HepG2 (cell line): ENCODE measurements around the gene ALDH2. TPM values are rescaled to one million over a fixed set of nuclear protein-coding genes. Genes with fewer than 3 reads are reported as not detected.

Experiments
- ATAC-seq: fragments of 200-7000 bp; cut with Tn5 transposase; 3 replicates; pipeline ENCODE4 v1.9.1; 2020; ENCODE audit warnings: mild to moderate bottlenecking, moderate library complexity
- BruUV-seq: library from RNA; stranded (reverse); fragments of 400-500 nt; replicated peaks from 2 replicates; lab custom pipeline; 2021; lab: Mats Ljungman, UMichigan
- CTCF ChIA-PET: fragments of 300-600 bp; formaldehyde crosslinking; extraction: SDS; loops from one replicate; lab custom pipeline; 2021; ENCODE audit warnings: low total read pairs, inconsistent platforms, low intra/inter-chr PET ratio; lab: Yijun Ruan, JAX
- POLR2A ChIA-PET: fragments of 350-600 bp; sonication (Branson Sonifier 250); formaldehyde crosslinking; loops from one replicate; lab custom pipeline; 2020; ENCODE audit warnings: antibody characterized with exemption, inconsistent platforms; lab: Yijun Ruan, JAX
- DNase-seq: peaks from one replicate; pipeline ENCODE4 v3.0.0-alpha.2; 2015; ENCODE audit warnings: low spot score
- FAIRE-seq: peaks from 3 replicates; lab custom pipeline; 2011; peaks lifted over from hg19 to GRCh38; lab: Jason Lieb, UNC
- H2AFZ ChIP-seq: one replicate; pipeline ENCODE4 v1.6.1; 2011; ENCODE audit warnings: low read length, inconsistent platforms
- H3K27ac ChIP-seq: fragments of 300-600 bp; 3 replicates; pipeline ENCODE4 v1.8.0; 2011; ENCODE audit warnings: mixed run types, mild to moderate bottlenecking, mixed read lengths, low read length, inconsistent platforms; ENCODE audit not compliant: insufficient read depth; ENCODE audit errors: extremely low read length
- H3K27me3 ChIP-seq, 2 experiments: fragments of 200-600 bp in 1 of 2; 2 replicates in 1 of 2; 3 replicates in 1 of 2; pipeline versions ENCODE4 v1.6.0 to v1.8.0; 2011; ENCODE audit warnings: low read length in 2 of 2, mild to moderate bottlenecking in 2 of 2, moderate library complexity in 2 of 2, inconsistent platforms in 1 of 2; ENCODE audit not compliant: insufficient read depth in 2 of 2, control insufficient read depth in 1 of 2
- H3K36me3 ChIP-seq, 2 experiments: fragments of 200-600 bp in 1 of 2; replicated peaks in 1 of 2; 2 replicates in 1 of 2; 3 replicates in 1 of 2; pipeline versions ENCODE4 v1.5.1 to v1.8.0; 2011; ENCODE audit warnings: low read length in 2 of 2, inconsistent platforms in 1 of 2; ENCODE audit not compliant: insufficient read depth in 2 of 2, control insufficient read depth in 1 of 2
- H3K4me1 ChIP-seq: 2 replicates; pipeline ENCODE4 v1.5.1; 2012; ENCODE audit warnings: low read length, inconsistent platforms; ENCODE audit not compliant: insufficient read depth
- H3K4me2 ChIP-seq: 2 replicates; pipeline ENCODE4 v1.6.0; 2011; ENCODE audit warnings: low read depth, low read length, inconsistent platforms
- H3K4me3 ChIP-seq, 3 experiments: fragments of 200-600 bp in 1 of 3; sonication (generic), shearing (Covaris generic) in 1 of 3; replicated peaks in 1 of 3; 2 replicates each; pipeline ENCODE4 v1.5.1; 2011 to 2016; ENCODE audit warnings: low read length in 3 of 3, inconsistent platforms in 2 of 3, low read depth in 2 of 3, mild to moderate bottlenecking in 2 of 3, control low read depth in 1 of 3, mixed read lengths in 1 of 3; ENCODE audit not compliant: insufficient read depth in 1 of 3
- H3K79me2 ChIP-seq: one replicate; pipeline ENCODE4 v1.6.1; 2011; ENCODE audit warnings: low read length, inconsistent platforms; ENCODE audit not compliant: insufficient read depth
- H3K9ac ChIP-seq: 2 replicates; pipeline ENCODE4 v1.6.0; 2011; ENCODE audit warnings: mild to moderate bottlenecking, low read depth, low read length, inconsistent platforms; ENCODE audit not compliant: insufficient read depth
- H3K9me3 ChIP-seq: 2 replicates; pipeline ENCODE4 v1.5.1; 2012; ENCODE audit warnings: mild to moderate bottlenecking, low read length
- H4K20me1 ChIP-seq: 2 replicates; pipeline ENCODE4 v1.6.0; 2011; ENCODE audit warnings: inconsistent platforms, mild to moderate bottlenecking, low read length, moderate library complexity; ENCODE audit not compliant: insufficient read depth
- HNRNPL ChIP-seq: fragments of 200-400 bp; formaldehyde crosslinking; IDR thresholded peaks from 2 replicates; pipeline ENCODE4 v1.6.1; 2017; ENCODE audit warnings: mild to moderate bottlenecking, low read depth, low read length
- IKZF4 ChIP-seq: sonication (generic); formaldehyde crosslinking; IDR thresholded peaks from 2 replicates; pipeline ENCODE4 v1.5.1; 2020; ENCODE audit warnings: borderline replicate concordance, mild to moderate bottlenecking, low read depth, missing genetic modification reagents; ENCODE audit errors: not compliant biosample characterization
- NFKB2 ChIP-seq: sonication (generic); formaldehyde crosslinking; IDR thresholded peaks from 2 replicates; pipeline ENCODE4 v1.4.0; 2020; ENCODE audit warnings: missing genetic modification reagents, borderline replicate concordance
- POLR2A ChIP-seq, 2 experiments: IDR thresholded peaks; 2 replicates each; pipeline ENCODE4 v1.6.1; 2011; ENCODE audit warnings: low read depth in 2 of 2, low read length in 2 of 2, mild to moderate bottlenecking in 1 of 2, moderate library complexity in 1 of 2; ENCODE audit not compliant: insufficient read depth in 1 of 2
- ZFP36L2 ChIP-seq: sonication (generic); formaldehyde crosslinking; IDR thresholded peaks from 2 replicates; pipeline ENCODE4 v1.4.0; 2020; ENCODE audit warnings: missing genetic modification reagents
- ZNF17 ChIP-seq: sonication (generic); formaldehyde crosslinking; IDR thresholded peaks from 2 replicates; pipeline ENCODE4 v1.5.0; 2020; ENCODE audit warnings: mild to moderate bottlenecking, missing genetic modification reagents
- ZSCAN29 ChIP-seq: sonication (generic); formaldehyde crosslinking; conservative IDR thresholded peaks from 2 replicates; pipeline ENCODE4 v1.4.0; 2020; ENCODE audit warnings: mild to moderate bottlenecking, missing genetic modification reagents
- WGBS: methylation state at CpG from one replicate; pipeline ENCODE4 v1.1.6; 2017; ENCODE audit warnings: low lambda C conversion rate; 5-methylcytosine and 5-hydroxymethylcytosine counted together
- in situ Hi-C: cut with HindIII; loops from 2 replicates; pipeline ENCODE4 v1.10.0; 2017; ENCODE audit warnings: low pct_unique_long_range_greater_than_20kb; ENCODE audit not compliant: extremely low pct_ligation_motif_present
- intact Hi-C: fragments of 100-400 bp; cut with micrococcal nuclease; formaldehyde crosslinking; loops from one replicate; pipeline ENCODE4 v1.10.0; 2022; ENCODE audit not compliant: unreplicated experiment
- polyA plus RNA-seq, 8 experiments: library from polyadenylated mRNA; depleted of rRNA in 3 of 8; stranded (reverse) in 7 of 8; unstranded in 1 of 8; fragments of >200 nt; fragmentation: Illumina TruSeq in 4 of 8; extraction: Trizol in 4 of 8; gene quantifications; 2 replicates each; pipeline versions ENCODE4 v1.2.1 to v1.2.3, GENCODE V29; 2011 to 2016; ENCODE audit warnings: low read depth in 4 of 8, missing spikeins in 1 of 8, mixed read lengths in 1 of 8; ENCODE audit not compliant: insufficient read depth in 1 of 8
- total RNA-seq, 5 experiments: library from RNA; depleted of rRNA; stranded (reverse); fragments of >200 nt; fragmentation: Illumina TruSeq; extraction: Trizol; gene quantifications; 2 replicates each; pipeline ENCODE4 v1.2.3, GENCODE V29; 2016; ENCODE audit warnings: low read depth in 1 of 5
- TF ChIP-seq, protein P1 (sequence below): IDR thresholded peaks from 2 replicates; pipeline ENCODE4 v1.6.1; 2016; ENCODE audit warnings: low read depth, control low read depth
- TF ChIP-seq, protein P2 (sequence below): sonication (generic); formaldehyde crosslinking; IDR thresholded peaks from 2 replicates; pipeline ENCODE4 v1.8.0; 2022; ENCODE audit warnings: missing genetic modification reagents, mild to moderate bottlenecking, inconsistent platforms, borderline replicate concordance
- TF ChIP-seq, protein P3 (sequence below): sonication (generic); formaldehyde crosslinking; IDR thresholded peaks from 2 replicates; pipeline ENCODE4 v1.5.1; 2020; ENCODE audit warnings: mild to moderate bottlenecking, missing genetic modification reagents, moderate library complexity

ALDH2 gene
- total and polyA plus RNA-seq, 2 of the 13 experiments (the other 11 are each of a cell fraction or from before 2014, with no cell fraction given), result 78.8 to 103 TPM

DNA sequence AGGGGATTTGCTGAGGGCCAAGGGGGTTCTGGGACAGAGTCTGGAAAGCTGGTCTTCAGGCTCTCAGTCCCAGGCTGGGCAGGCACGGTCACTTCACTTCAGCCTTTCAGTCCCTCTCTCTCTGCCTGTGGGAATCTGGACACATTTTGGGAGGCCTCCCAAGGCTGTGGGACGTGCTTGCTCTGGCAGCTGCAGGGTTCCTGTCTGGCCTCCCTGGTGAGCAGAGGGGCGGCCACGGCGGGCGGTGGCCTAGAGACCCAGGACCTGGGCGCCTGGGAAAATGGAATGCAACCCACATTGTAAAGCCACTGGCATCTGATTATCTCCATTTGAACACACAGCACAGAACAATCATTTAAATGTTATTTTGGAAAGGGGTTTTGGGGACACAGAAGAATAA, 10.1 kb upstream of the ALDH2 start (continued):
- TF ChIP-seq ZSCAN29 (no peak), POLR2A (IDR thresholded peaks at IDR 0.05; ENCODE audit: insufficient read depth in 1 of 2, low read depth in 2 of 2, low read length in 2 of 2) (no peak), ZNF17 (CRISPR knock-in tag) (no peak)
- TF ChIP-seq, protein P1, sequence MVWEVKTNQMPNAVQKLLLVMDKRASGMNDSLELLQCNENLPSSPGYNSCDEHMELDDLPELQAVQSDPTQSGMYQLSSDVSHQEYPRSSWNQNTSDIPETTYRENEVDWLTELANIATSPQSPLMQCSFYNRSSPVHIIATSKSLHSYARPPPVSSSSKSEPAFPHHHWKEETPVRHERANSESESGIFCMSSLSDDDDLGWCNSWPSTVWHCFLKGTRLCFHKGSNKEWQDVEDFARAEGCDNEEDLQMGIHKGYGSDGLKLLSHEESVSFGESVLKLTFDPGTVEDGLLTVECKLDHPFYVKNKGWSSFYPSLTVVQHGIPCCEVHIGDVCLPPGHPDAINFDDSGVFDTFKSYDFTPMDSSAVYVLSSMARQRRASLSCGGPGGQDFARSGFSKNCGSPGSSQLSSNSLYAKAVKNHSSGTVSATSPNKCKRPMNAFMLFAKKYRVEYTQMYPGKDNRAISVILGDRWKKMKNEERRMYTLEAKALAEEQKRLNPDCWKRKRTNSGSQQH (CRISPR knock-in tag), result no peak
- TF ChIP-seq, protein P2, sequence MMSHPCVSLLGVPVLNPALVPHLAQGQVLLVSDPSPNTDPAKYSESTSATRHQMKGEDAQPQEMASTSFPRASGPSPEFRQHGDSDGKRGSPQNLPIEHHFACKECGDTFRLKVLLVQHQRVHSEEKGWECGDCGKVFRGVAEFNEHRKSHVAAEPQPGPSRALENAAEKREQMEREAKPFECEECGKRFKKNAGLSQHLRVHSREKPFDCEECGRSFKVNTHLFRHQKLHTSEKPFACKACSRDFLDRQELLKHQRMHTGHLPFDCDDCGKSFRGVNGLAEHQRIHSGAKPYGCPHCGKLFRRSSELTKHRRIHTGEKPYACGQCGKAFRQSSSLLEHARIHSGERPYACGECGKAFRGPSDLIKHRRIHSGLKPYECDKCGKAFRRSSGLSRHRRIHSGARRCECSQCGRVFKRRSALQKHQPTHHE (CRISPR knock-in tag), result no peak
- TF ChIP-seq, all 625 proteins: peak for 0

DNA sequence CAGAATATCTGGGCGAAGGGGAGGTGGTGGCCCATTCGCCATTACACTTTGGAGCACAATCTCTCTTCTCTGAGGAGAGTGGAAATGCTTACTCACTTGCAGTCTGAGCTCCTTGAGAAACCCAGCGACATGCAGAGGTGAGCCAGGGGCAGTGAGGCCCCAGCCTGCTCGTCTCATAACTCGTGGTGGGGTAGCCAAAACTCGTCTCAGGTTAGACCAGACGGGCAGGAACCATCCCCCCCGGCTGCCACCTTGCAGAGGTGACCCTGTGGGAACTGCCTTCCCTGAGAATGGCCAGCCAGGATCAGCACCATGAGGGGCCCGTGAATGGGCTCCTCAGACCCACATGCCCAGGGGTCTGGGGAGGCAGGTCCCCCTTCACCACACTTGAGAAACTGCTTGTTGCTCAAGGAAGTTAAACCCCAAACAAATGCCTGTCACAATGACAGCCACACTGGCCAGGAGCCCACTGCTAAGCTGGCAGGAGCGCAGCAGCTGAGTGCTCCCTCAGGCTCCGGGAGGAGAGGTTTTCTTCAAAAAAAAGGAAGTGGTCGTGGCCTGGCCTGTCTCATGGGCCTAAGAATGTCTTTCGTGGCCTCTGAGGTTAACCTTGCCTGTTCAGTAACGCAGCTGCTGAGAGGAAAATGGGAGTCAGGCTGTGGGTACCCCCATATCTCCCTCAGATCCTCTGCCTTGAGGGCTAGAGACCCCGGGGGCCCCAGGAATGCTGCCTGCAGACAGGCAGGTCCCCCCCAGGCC, 9.2 kb upstream of the ALDH2 start:
- H4K20me1 ChIP-seq, result no peaks in the 10 kb centered on the region
- no peaks in the 10 kb centered on the region for H3K9me3 ChIP-seq
- no peak overlapping the region for H3K4me3 ChIP-seq
- H3K27me3 ChIP-seq, result no peaks in the 10 kb centered on the region
- DNase-seq (no peak), ATAC-seq (no peak), FAIRE-seq (no peak)
- intact Hi-C loops (no loop called here), in situ Hi-C loops (loop anchor here (5.0 to 10.0 kb wide), 2 partner anchors 35 to 57 kb away; no protein-coding TSS in a partner anchor)
- no peak overlapping the region for H3K9ac ChIP-seq
- H3K4me2 ChIP-seq, result no peak overlapping the region
- H3K36me3 ChIP-seq, result no peaks in the 10 kb centered on the region
- BruUV-seq, result no TSS peak
- H2AFZ ChIP-seq, result no peak overlapping the region
- TF ChIP-seq HNRNPL (no peak), NFKB2 (no peak), IKZF4 (CRISPR knock-in tag) (no peak), ZFP36L2 (CRISPR knock-in tag) (no peak)
- TF ChIP-seq, protein P3, sequence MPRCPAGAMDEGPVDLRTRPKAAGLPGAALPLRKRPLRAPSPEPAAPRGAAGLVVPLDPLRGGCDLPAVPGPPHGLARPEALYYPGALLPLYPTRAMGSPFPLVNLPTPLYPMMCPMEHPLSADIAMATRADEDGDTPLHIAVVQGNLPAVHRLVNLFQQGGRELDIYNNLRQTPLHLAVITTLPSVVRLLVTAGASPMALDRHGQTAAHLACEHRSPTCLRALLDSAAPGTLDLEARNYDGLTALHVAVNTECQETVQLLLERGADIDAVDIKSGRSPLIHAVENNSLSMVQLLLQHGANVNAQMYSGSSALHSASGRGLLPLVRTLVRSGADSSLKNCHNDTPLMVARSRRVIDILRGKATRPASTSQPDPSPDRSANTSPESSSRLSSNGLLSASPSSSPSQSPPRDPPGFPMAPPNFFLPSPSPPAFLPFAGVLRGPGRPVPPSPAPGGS (CRISPR knock-in tag), result no peak
- no peaks in the 10 kb centered on the region for H3K79me2 ChIP-seq
- 94% methylated on average over 7 of the region's 15 CpGs for WGBS
- ChIA-PET POLR2A (no interaction called here), CTCF (no interaction called here)
- peaks cover 9% of the 10 kb centered on the region for H3K4me1 ChIP-seq
- no peak overlapping the region for H3K27ac ChIP-seq
